ENCODE measurements around the gene ARHGAP23.

ARHGAP23 gene

DNA sequence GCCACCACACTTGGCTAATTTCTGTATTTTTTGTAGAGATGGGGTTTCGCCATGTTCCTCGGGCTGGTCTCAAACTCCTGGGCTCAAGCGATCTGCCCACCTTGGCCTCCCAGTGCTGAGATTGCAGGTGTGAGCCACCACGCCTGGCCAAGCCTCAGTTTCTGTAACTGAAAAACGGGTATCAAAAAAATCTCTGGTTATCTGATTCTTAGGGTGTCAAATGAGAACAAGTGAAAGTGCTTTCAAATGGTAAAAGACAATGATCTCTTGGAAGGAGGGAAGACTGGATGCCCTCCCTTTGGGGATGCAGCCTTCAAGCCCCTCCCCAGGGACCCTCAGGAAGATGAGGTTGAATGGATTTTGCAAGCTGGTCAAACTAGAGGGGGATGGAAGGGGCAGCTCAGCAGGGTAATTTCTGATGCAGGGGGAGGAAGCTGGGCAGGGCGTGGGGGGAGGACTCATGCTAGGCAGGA, 22.3 kb downstream of the ARHGAP23 start:
- no peak overlapping the region for H3K4me3 ChIP-seq (ENCODE audit: low read depth, low read length)
- TF ChIP-seq, protein P1, sequence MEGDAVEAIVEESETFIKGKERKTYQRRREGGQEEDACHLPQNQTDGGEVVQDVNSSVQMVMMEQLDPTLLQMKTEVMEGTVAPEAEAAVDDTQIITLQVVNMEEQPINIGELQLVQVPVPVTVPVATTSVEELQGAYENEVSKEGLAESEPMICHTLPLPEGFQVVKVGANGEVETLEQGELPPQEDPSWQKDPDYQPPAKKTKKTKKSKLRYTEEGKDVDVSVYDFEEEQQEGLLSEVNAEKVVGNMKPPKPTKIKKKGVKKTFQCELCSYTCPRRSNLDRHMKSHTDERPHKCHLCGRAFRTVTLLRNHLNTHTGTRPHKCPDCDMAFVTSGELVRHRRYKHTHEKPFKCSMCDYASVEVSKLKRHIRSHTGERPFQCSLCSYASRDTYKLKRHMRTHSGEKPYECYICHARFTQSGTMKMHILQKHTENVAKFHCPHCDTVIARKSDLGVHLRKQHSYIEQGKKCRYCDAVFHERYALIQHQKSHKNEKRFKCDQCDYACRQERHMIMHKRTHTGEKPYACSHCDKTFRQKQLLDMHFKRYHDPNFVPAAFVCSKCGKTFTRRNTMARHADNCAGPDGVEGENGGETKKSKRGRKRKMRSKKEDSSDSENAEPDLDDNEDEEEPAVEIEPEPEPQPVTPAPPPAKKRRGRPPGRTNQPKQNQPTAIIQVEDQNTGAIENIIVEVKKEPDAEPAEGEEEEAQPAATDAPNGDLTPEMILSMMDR (IDR thresholded peaks at IDR 0.05; ENCODE audit: insufficient read depth, low read depth, low read length, missing control alignments) = no peak
- no peak for DNase-seq (ENCODE audit: low read depth)

DNA sequence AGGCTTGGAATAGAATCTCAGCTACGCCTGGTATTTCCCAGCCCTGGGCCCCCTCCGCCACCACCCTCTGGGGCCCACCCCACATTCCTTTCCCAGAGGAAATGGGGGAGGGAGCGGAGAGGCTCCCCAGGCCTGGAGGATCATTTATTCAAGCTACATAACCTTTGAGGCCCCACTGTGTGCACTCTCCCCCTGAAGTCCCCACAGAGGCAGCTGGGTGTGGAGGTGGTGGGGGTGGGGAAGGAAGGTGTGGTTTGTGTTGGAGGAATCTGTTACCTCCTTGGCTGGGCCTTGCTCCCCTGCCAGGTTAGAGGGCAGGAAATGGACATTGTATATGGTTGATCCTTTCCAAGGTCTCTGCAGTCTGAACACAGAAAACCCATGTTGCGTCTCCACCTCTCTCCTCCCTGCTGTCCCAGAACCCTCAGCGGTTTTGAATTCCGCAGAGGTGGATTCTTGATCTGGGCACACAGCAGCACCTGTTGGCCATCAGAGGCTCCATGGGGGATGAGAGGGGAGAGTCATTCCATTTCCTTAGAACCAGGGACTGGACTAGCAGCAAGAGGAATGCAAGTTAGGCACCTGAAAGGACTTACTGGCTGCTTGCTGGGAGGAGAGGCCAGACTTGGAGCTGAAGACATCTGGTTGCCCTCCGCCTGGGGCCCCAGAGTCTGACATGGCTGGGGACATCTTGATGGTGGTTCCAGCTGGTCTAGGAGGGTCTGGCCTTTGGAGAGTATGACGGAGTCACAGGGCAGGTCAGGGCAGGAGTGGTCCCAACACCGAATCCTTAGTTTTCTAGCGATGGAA, 23.0 kb downstream of the ARHGAP23 start:
- no peak overlapping the region for H3K4me3 ChIP-seq (ENCODE audit: low read depth, low read length)
- no peak for DNase-seq (ENCODE audit: low read depth)

DNA sequence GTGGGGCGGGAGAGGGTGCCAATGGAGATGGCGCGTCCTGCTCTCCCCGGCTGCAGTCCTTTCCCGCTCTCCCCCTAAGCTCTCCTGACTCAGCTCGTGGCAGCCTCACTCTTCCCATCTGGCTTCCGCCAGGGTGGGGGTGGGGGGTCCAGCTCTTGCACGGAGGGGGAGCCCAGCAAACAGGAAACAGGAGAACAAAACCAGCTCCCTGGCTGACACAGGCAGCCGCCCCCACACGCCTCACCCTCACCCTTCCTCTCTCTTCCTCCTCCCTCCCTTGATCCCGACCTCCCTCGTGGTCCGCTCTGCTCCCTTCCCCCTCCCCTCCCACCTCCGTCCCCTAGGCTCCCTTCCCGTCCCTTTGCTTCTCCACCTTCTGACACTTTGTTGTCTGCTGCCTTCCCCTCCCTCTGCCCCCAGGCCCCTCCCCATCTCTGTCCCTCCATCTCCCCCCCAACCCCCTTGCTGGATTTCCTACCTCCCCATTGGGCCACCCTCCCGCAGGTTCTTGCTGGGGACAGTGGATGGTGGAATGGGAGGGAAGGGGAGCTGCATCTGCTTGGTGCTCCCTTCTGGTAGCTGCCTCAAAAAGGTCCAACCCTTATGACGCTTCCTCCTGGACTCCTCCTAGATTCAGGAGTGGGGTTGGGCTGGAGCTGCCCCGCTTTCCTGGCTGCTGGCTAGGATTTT, 23.7 kb downstream of the ARHGAP23 start:
- DNase-seq (ENCODE audit: low read depth) = no peak
- no peak overlapping the region for H3K4me3 ChIP-seq (ENCODE audit: low read depth, low read length)
- TF ChIP-seq, protein P1 (IDR thresholded peaks at IDR 0.05; ENCODE audit: insufficient read depth, low read depth, low read length, missing control alignments) = no peak

More for the DNA sequence above, 23.0 kb downstream of the ARHGAP23 start:
- TF ChIP-seq, protein P1 (IDR thresholded peaks at IDR 0.05; ENCODE audit: insufficient read depth, low read depth, low read length, missing control alignments) = no peak

DNA sequence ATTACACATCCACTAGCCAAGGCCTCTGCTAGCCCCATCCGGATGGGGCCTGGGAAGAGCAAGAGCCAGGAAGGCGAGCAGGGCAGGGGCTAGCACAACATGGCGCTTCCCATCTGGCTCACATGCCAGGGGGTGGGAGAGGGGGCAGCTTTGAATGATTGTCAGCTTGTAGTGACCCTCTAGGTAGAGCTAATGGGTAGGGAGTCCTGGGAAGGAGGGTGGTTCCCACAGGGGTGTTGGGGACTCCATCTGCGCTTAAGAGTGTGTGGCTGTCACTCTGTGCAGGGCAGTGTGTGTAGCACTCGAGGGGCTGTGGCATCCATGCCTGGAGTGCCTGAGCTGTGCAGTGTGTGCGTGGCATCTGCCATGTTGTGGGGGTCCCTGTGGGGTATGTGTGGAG, 24.5 kb downstream of the ARHGAP23 start:
- TF ChIP-seq, protein P1 (IDR thresholded peaks at IDR 0.05; ENCODE audit: insufficient read depth, low read depth, low read length, missing control alignments) = no peak
- no peak for DNase-seq (ENCODE audit: low read depth)
- no peak overlapping the region for H3K4me3 ChIP-seq (ENCODE audit: low read depth, low read length)

DNA sequence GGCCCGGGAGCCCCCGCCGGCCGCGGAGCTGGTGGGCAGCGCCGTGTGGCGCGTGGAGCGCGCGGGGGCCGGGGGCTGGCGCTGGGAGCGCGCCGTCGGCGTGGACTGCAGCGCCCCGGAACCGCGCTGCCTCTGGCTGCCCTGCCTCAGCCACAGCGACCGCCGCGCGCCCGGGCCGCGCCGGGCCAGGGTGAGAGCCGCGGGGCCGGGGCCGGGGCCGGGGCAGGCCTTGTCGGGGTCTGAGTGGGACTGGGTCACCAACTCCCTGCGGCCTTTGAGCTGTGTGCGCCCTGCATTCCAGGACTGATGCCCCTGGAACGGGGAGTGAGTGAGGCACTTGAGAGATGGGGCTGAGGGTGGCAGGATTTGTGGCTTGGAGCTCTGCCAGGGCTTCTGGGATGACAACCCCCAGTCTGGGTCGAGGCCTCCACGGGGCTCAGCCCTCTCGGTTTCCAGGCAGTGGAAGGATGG, 25.7 kb downstream of the ARHGAP23 start:
- no peak overlapping the region for H3K4me3 ChIP-seq (ENCODE audit: low read depth, low read length)
- TF ChIP-seq, protein P1 (IDR thresholded peaks at IDR 0.05; ENCODE audit: insufficient read depth, low read depth, low read length, missing control alignments) = no peak
- no peak for DNase-seq (ENCODE audit: low read depth)

DNA sequence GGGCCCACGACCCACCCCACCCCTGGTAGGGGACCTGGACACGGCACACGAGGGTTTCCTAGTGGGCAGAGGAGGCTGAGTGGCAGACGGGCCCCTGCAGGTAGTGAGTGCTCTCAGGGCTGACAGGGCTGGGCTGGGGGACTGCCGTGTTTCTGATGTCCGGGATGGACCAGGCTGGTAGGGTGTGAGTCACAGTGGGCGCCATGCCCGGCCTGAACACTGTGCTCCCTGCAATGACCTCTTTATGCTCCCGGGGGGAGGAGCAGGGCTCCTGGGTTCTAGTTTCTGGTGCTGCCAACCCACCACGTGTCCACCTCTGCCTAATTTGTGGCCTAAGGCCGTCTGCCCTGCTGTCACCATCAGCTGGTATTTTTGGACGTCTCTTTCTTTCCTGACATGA, 26.3 kb downstream of the ARHGAP23 start:
- no peak for DNase-seq (ENCODE audit: low read depth)
- TF ChIP-seq, protein P1 (IDR thresholded peaks at IDR 0.05; ENCODE audit: insufficient read depth, low read depth, low read length, missing control alignments) = no peak
- no peak overlapping the region for H3K4me3 ChIP-seq (ENCODE audit: low read depth, low read length)

All from GM12865 (cell line).